Measurements from ENCODE around the gene CABCOCO1. TPM values are rescaled to one million over a fixed set of nuclear protein-coding genes. Genes with fewer than 3 reads are reported as not detected.

Gene CABCOCO1
- total RNA-seq, 2 experiments from 2014 or later = not detected

GRCh38 chr10:61632057-61632670 lies 30.6 kb upstream of the CABCOCO1 start:
- CTCF ChIA-PET = no interaction called here
- Mint-ChIP-seq H3K4me1 (no peaks in the 10 kb centered on the region), H3K4me3 (no peak overlapping the region), H3K9me3 (ENCODE audit: low read depth) (no peaks in the 10 kb centered on the region), H3K36me3 (no peaks in the 10 kb centered on the region), H3K27me3 (peaks cover 11% of the 10 kb centered on the region), H3K27ac (no peak overlapping the region)
- DNase-seq (no peak), ATAC-seq (no peak)

- CTCF ChIA-PET = no interaction called here
- no peaks in the 10 kb centered on the region for H3K36me3 Mint-ChIP-seq
- H3K27me3 Mint-ChIP-seq = peaks cover 3% of the 10 kb centered on the region
- no peak overlapping the region for H3K4me3 Mint-ChIP-seq
- H3K27ac Mint-ChIP-seq = no peak overlapping the region
- H3K4me1 Mint-ChIP-seq = no peaks in the 10 kb centered on the region
- DNase-seq (no peak), ATAC-seq (no peak)
- no peaks in the 10 kb centered on the region for H3K9me3 Mint-ChIP-seq (ENCODE audit: low read depth)
These were observed 29.1 kb upstream of the CABCOCO1 start for GRCh38 chr10:61633665-61634064.

- H3K4me1 Mint-ChIP-seq = no peaks in the 10 kb centered on the region
- no peak overlapping the region for H3K4me3 Mint-ChIP-seq
- H3K27ac Mint-ChIP-seq = no peak overlapping the region
- no peaks in the 10 kb centered on the region for H3K9me3 Mint-ChIP-seq (ENCODE audit: low read depth)
- H3K27me3 Mint-ChIP-seq = no peaks in the 10 kb centered on the region
- no peaks in the 10 kb centered on the region for H3K36me3 Mint-ChIP-seq
- ATAC-seq = no peak
- CTCF ChIA-PET = no interaction called here
- DNase-seq = no peak
These were observed 28.0 kb upstream of the CABCOCO1 start for GRCh38 chr10:61634746-61635145.

GRCh38 chr10:61635471-61635870 lies 27.3 kb upstream of the CABCOCO1 start:
- CTCF ChIA-PET = no interaction called here
- DNase-seq (no peak), ATAC-seq (no peak)

GRCh38 chr10:61635932-61636331 lies 26.8 kb upstream of the CABCOCO1 start:
- H3K27ac Mint-ChIP-seq = no peak overlapping the region
- no peak for ATAC-seq
- H3K36me3 Mint-ChIP-seq = no peaks in the 10 kb centered on the region
- H3K4me3 Mint-ChIP-seq = no peak overlapping the region
- DNase-seq = no peak
- no peaks in the 10 kb centered on the region for H3K9me3 Mint-ChIP-seq (ENCODE audit: low read depth)
- no peaks in the 10 kb centered on the region for H3K4me1 Mint-ChIP-seq
- H3K27me3 Mint-ChIP-seq = no peaks in the 10 kb centered on the region
- CTCF ChIA-PET = no interaction called here

More at GRCh38 chr10:61635471-61635870, 27.3 kb upstream of the CABCOCO1 start:
- no peak overlapping the region for H3K4me3 Mint-ChIP-seq
- no peaks in the 10 kb centered on the region for H3K36me3 Mint-ChIP-seq
- no peak overlapping the region for H3K27ac Mint-ChIP-seq
- H3K9me3 Mint-ChIP-seq (ENCODE audit: low read depth) = no peaks in the 10 kb centered on the region
- no peaks in the 10 kb centered on the region for H3K27me3 Mint-ChIP-seq
- no peaks in the 10 kb centered on the region for H3K4me1 Mint-ChIP-seq

- H3K27me3 Mint-ChIP-seq = peaks cover 2% of the 10 kb centered on the region
- H3K36me3 Mint-ChIP-seq = no peaks in the 10 kb centered on the region
- peaks cover 5% of the 10 kb centered on the region for H3K4me1 Mint-ChIP-seq
- H3K27ac Mint-ChIP-seq = no peak overlapping the region
- DNase-seq (no peak), ATAC-seq (no peak)
- H3K4me3 Mint-ChIP-seq = no peak overlapping the region
- H3K9me3 Mint-ChIP-seq (ENCODE audit: low read depth) = no peaks in the 10 kb centered on the region
- CTCF ChIA-PET = no interaction called here
These were observed 22.8 kb upstream of the CABCOCO1 start for GRCh38 chr10:61639952-61640351.

- no peak for ATAC-seq
- DNase-seq = no peak
- no peak overlapping the region for H3K27ac Mint-ChIP-seq
- no peaks in the 10 kb centered on the region for H3K36me3 Mint-ChIP-seq
- H3K4me3 Mint-ChIP-seq = no peak overlapping the region
- H3K9me3 Mint-ChIP-seq (ENCODE audit: low read depth) = no peaks in the 10 kb centered on the region
- H3K27me3 Mint-ChIP-seq = peaks cover 2% of the 10 kb centered on the region
- CTCF ChIA-PET = no interaction called here
- peaks cover 5% of the 10 kb centered on the region for H3K4me1 Mint-ChIP-seq
These were observed 21.9 kb upstream of the CABCOCO1 start for GRCh38 chr10:61640856-61641255.

GRCh38 chr10:61642150-61642571 lies 20.6 kb upstream of the CABCOCO1 start:
- Mint-ChIP-seq H3K9me3 (ENCODE audit: low read depth) (no peaks in the 10 kb centered on the region), H3K27me3 (peaks cover 4% of the 10 kb centered on the region), H3K27ac (no peak overlapping the region), H3K4me1 (peaks cover 5% of the 10 kb centered on the region), H3K4me3 (no peak overlapping the region), H3K36me3 (no peaks in the 10 kb centered on the region)
- ATAC-seq = no peak
- DNase-seq = no peak
- CTCF ChIA-PET = no interaction called here

GRCh38 chr10:61642676-61643075 lies 20.1 kb upstream of the CABCOCO1 start:
- ATAC-seq (no peak), DNase-seq (no peak)
- CTCF ChIA-PET = no interaction called here
- no peak overlapping the region for H3K4me3 Mint-ChIP-seq
- H3K4me1 Mint-ChIP-seq = peaks cover 5% of the 10 kb centered on the region
- H3K36me3 Mint-ChIP-seq = no peaks in the 10 kb centered on the region
- H3K27ac Mint-ChIP-seq = no peak overlapping the region
- no peaks in the 10 kb centered on the region for H3K9me3 Mint-ChIP-seq (ENCODE audit: low read depth)
- peaks cover 4% of the 10 kb centered on the region for H3K27me3 Mint-ChIP-seq

GRCh38 chr10:61643316-61643751 lies 19.4 kb upstream of the CABCOCO1 start:
- H3K9me3 Mint-ChIP-seq (ENCODE audit: low read depth) = no peaks in the 10 kb centered on the region
- ATAC-seq (no peak), DNase-seq (no peak)
- H3K27ac Mint-ChIP-seq = no peak overlapping the region
- H3K36me3 Mint-ChIP-seq = no peaks in the 10 kb centered on the region
- no peak overlapping the region for H3K4me3 Mint-ChIP-seq
- H3K27me3 Mint-ChIP-seq = peaks cover 8% of the 10 kb centered on the region
- CTCF ChIA-PET = no interaction called here
- peaks cover 5% of the 10 kb centered on the region for H3K4me1 Mint-ChIP-seq

- Mint-ChIP-seq H3K27me3 (peaks cover 34% of the 10 kb centered on the region), H3K4me3 (no peak overlapping the region), H3K4me1 (no peaks in the 10 kb centered on the region), H3K9me3 (ENCODE audit: low read depth) (no peaks in the 10 kb centered on the region), H3K27ac (no peak overlapping the region), H3K36me3 (no peaks in the 10 kb centered on the region)
- CTCF ChIA-PET = no interaction called here
- ATAC-seq = no peak
- DNase-seq = no peak
These were observed 9.0 kb upstream of the CABCOCO1 start for GRCh38 chr10:61653699-61654098.

GRCh38 chr10:61655335-61655851 lies 7.3 kb upstream of the CABCOCO1 start:
- CTCF ChIA-PET = no interaction called here
- ATAC-seq (no peak), DNase-seq (no peak)
- Mint-ChIP-seq H3K36me3 (no peaks in the 10 kb centered on the region), H3K4me1 (no peaks in the 10 kb centered on the region), H3K27ac (no peak overlapping the region), H3K9me3 (ENCODE audit: low read depth) (no peaks in the 10 kb centered on the region), H3K27me3 (peaks cover 27% of the 10 kb centered on the region), H3K4me3 (no peak overlapping the region)

- CTCF ChIA-PET = no interaction called here
- H3K9me3 Mint-ChIP-seq (ENCODE audit: low read depth) = no peaks in the 10 kb centered on the region
- no peaks in the 10 kb centered on the region for H3K36me3 Mint-ChIP-seq
- no peak overlapping the region for H3K27ac Mint-ChIP-seq
- no peak for DNase-seq
- H3K4me3 Mint-ChIP-seq = no peak overlapping the region
- no peak for ATAC-seq
- H3K4me1 Mint-ChIP-seq = no peaks in the 10 kb centered on the region
- H3K27me3 Mint-ChIP-seq = peaks cover 42% of the 10 kb centered on the region
These were observed 737 bp downstream of the CABCOCO1 start for GRCh38 chr10:61663466-61663865.

GRCh38 chr10:61664985-61665384 lies 2.3 kb downstream of the CABCOCO1 start:
- Mint-ChIP-seq H3K36me3 (no peaks in the 10 kb centered on the region), H3K9me3 (ENCODE audit: low read depth) (no peaks in the 10 kb centered on the region), H3K27me3 (peaks cover 42% of the 10 kb centered on the region), H3K4me1 (no peaks in the 10 kb centered on the region), H3K27ac (no peak overlapping the region), H3K4me3 (no peak overlapping the region)
- DNase-seq (no peak), ATAC-seq (no peak)
- CTCF ChIA-PET = no interaction called here

Data from activated CD8-positive, alpha-beta memory T cell treated with anti-CD3 and anti-CD28 coated beads, Interleukin-2, amount 10 ng/mL, durations not matched to agents 7 days and 5 days (primary cell).